Body of pancreas (tissue), 4 donors: ENCODE data around the gene EVA1B.

Experiments
- POLR2A ChIP-seq, 3 donors: fragments of 450-650 bp; IDR thresholded peaks; one replicate each; pipeline ENCODE4 v1.6.1; 2016; ENCODE audit warnings: antibody characterized with exemption in 3 of 3, mild to moderate bottlenecking in 2 of 3
- TF ChIP-seq, protein P1 (sequence below), 7 experiments: fragments of 450-650 bp in 4 of 7; fragments of 200-600 bp in 3 of 7; sonication (generic) in 3 of 7; IDR thresholded peaks; one replicate each; pipeline ENCODE4 v1.5.1; 2016 to 2019; ENCODE audit warnings: antibody characterized with exemption in 7 of 7

GRCh38 chr1:36339215-36339614 lies 15.8 kb upstream of the EVA1B start:
- TF ChIP-seq, protein P1, sequence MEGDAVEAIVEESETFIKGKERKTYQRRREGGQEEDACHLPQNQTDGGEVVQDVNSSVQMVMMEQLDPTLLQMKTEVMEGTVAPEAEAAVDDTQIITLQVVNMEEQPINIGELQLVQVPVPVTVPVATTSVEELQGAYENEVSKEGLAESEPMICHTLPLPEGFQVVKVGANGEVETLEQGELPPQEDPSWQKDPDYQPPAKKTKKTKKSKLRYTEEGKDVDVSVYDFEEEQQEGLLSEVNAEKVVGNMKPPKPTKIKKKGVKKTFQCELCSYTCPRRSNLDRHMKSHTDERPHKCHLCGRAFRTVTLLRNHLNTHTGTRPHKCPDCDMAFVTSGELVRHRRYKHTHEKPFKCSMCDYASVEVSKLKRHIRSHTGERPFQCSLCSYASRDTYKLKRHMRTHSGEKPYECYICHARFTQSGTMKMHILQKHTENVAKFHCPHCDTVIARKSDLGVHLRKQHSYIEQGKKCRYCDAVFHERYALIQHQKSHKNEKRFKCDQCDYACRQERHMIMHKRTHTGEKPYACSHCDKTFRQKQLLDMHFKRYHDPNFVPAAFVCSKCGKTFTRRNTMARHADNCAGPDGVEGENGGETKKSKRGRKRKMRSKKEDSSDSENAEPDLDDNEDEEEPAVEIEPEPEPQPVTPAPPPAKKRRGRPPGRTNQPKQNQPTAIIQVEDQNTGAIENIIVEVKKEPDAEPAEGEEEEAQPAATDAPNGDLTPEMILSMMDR (IDR thresholded peaks at IDR 0.05): no peak
- no peak for TF ChIP-seq POLR2A (IDR thresholded peaks at IDR 0.05)
